SK-N-SH (cell line): ENCODE measurements around the gene CRLF1.

Experiments used
- CHD2 ChIP-seq: fragments of 150-350 bp; IDR thresholded peaks from 2 replicates; pipeline ENCODE4 v1.6.1; 2018; ENCODE audit warnings: low read length; ENCODE audit not compliant: partially characterized antibody
- EZH2phosphoT487 ChIP-seq: fragments of 200-600 bp; sonication (generic); IDR thresholded peaks from 2 replicates; pipeline ENCODE4 v1.6.1; 2017; ENCODE audit warnings: low read depth, mixed run types, mild to moderate bottlenecking, antibody characterized with exemption, moderate library complexity, borderline replicate concordance
- FOXM1 ChIP-seq: IDR thresholded peaks from 2 replicates; pipeline ENCODE4 v1.4.0; 2012; ENCODE audit warnings: low read depth, mild to moderate bottlenecking
- MXI1 ChIP-seq: IDR thresholded peaks from 2 replicates; pipeline ENCODE4 v1.6.1; 2012; ENCODE audit warnings: mild to moderate bottlenecking, low read depth, low read length, improper control_type of control experiment
- TF ChIP-seq, protein P1 (sequence below): fragments of 200-600 bp; sonication (generic); IDR thresholded peaks from 2 replicates; pipeline ENCODE4 v1.6.1; 2017; ENCODE audit warnings: antibody characterized with exemption, mild to moderate bottlenecking, moderate library complexity
- TF ChIP-seq, protein P2 (sequence below): IDR thresholded peaks from 2 replicates; pipeline ENCODE4 v1.4.0; 2012; ENCODE audit warnings: low read depth
- TF ChIP-seq, protein P3 (sequence below): fragments of 150-350 bp; IDR thresholded peaks from 2 replicates; pipeline ENCODE4 v1.6.1; 2017; ENCODE audit warnings: antibody characterized with exemption, low read length, low read depth, borderline replicate concordance

DNA sequence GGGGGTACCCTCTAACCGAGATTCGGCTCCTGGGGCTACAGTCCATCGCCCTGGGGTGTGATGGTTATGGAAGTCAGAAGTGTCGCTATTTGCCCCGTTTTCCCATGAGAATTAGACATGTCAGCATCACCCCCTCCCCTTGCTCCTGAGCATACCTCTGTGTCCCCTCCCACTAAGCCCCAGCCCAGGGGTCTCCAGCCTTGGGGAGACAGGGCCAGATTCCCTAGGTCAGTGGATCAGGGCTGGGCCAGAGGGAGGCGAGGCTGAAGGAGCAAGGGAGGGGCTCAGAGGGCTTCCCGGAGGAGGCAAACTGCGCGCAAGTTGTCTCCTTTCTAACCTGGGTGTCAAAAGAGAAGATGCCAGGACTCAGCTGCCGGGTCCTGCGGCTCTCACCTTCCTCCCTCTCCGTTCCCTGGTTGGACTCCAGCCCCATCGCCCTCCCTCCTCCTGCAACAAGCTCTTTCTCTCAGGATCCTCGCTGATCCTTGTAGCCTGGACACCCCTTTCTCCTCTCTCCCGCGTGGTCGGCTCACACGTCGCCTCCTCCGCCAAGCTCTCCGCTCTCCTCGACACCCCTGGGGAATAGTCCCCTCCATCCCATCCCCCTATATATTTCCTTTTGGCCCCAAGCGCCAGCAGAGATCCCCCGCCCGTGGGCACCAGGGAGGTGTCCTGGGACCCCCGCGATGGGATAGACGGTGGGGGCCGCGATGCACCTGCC lies 5.6 kb upstream of the CRLF1 start:
- TF ChIP-seq, protein P1, sequence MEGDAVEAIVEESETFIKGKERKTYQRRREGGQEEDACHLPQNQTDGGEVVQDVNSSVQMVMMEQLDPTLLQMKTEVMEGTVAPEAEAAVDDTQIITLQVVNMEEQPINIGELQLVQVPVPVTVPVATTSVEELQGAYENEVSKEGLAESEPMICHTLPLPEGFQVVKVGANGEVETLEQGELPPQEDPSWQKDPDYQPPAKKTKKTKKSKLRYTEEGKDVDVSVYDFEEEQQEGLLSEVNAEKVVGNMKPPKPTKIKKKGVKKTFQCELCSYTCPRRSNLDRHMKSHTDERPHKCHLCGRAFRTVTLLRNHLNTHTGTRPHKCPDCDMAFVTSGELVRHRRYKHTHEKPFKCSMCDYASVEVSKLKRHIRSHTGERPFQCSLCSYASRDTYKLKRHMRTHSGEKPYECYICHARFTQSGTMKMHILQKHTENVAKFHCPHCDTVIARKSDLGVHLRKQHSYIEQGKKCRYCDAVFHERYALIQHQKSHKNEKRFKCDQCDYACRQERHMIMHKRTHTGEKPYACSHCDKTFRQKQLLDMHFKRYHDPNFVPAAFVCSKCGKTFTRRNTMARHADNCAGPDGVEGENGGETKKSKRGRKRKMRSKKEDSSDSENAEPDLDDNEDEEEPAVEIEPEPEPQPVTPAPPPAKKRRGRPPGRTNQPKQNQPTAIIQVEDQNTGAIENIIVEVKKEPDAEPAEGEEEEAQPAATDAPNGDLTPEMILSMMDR = no peak
- TF ChIP-seq FOXM1 (no peak), EZH2phosphoT487 (no peak), CHD2 (no peak), MXI1 (no peak)
- TF ChIP-seq, protein P2, sequence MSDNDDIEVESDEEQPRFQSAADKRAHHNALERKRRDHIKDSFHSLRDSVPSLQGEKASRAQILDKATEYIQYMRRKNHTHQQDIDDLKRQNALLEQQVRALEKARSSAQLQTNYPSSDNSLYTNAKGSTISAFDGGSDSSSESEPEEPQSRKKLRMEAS = no peak
- TF ChIP-seq, protein P3, sequence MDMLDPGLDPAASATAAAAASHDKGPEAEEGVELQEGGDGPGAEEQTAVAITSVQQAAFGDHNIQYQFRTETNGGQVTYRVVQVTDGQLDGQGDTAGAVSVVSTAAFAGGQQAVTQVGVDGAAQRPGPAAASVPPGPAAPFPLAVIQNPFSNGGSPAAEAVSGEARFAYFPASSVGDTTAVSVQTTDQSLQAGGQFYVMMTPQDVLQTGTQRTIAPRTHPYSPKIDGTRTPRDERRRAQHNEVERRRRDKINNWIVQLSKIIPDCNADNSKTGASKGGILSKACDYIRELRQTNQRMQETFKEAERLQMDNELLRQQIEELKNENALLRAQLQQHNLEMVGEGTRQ = no peak
